ENCODE measurements around the gene POLR2I.
"Not testable (repeated sequence)": the region's sequence is repeated elsewhere in the genome, so short reads cannot be mapped to it uniquely, and the experiment has no call there.

POLR2I gene

GRCh38 chr19:36081894-36082293, 32.8 kb downstream of the POLR2I start:
- Histone ChIP-seq H3K4me3 (ENCODE audit: low read depth, low read length) (no peak overlapping the region), H3K27ac (ENCODE audit: low read depth, low read length) (no peak overlapping the region), H3K36me3 (ENCODE audit: insufficient read depth, low read length) (no peaks in the 10 kb centered on the region), H3K27me3 (ENCODE audit: insufficient read depth, low read length) (no peaks in the 10 kb centered on the region), H3K79me2 (ENCODE audit: control insufficient read depth, insufficient read depth, low read length, unreplicated experiment) (no peaks in the 10 kb centered on the region), H3K4me1 (ENCODE audit: control insufficient read depth, insufficient read depth, low read length, unreplicated experiment) (peaks cover 8% of the 10 kb centered on the region), H2AFZ (ENCODE audit: low read length, unreplicated experiment) (no peak overlapping the region)

GRCh38 chr19:36081385-36081784, 33.3 kb downstream of the POLR2I start:
- no peaks in the 10 kb centered on the region for H3K27me3 ChIP-seq (ENCODE audit: insufficient read depth, low read length)
- H3K79me2 ChIP-seq (ENCODE audit: control insufficient read depth, insufficient read depth, low read length, unreplicated experiment), result no peaks in the 10 kb centered on the region
- peaks cover 8% of the 10 kb centered on the region for H3K4me1 ChIP-seq (ENCODE audit: control insufficient read depth, insufficient read depth, low read length, unreplicated experiment)
- no peaks in the 10 kb centered on the region for H3K36me3 ChIP-seq (ENCODE audit: insufficient read depth, low read length)
- H3K4me3 ChIP-seq (ENCODE audit: low read depth, low read length), result no peak overlapping the region
- H2AFZ ChIP-seq (ENCODE audit: low read length, unreplicated experiment), result no peak overlapping the region
- H3K27ac ChIP-seq (ENCODE audit: low read depth, low read length), result no peak overlapping the region

- Histone ChIP-seq H3K27ac (ENCODE audit: low read depth, low read length) (no peak overlapping the region), H3K27me3 (ENCODE audit: insufficient read depth, low read length) (no peaks in the 10 kb centered on the region), H3K36me3 (ENCODE audit: insufficient read depth, low read length) (no peaks in the 10 kb centered on the region), H2AFZ (ENCODE audit: low read length, unreplicated experiment) (no peak overlapping the region), H3K4me1 (ENCODE audit: control insufficient read depth, insufficient read depth, low read length, unreplicated experiment) (peaks cover 8% of the 10 kb centered on the region), H3K79me2 (ENCODE audit: control insufficient read depth, insufficient read depth, low read length, unreplicated experiment) (no peaks in the 10 kb centered on the region), H3K4me3 (ENCODE audit: low read depth, low read length) (no peak overlapping the region)
These were observed 35.2 kb downstream of the POLR2I start for GRCh38 chr19:36079389-36079945.

- Histone ChIP-seq H3K4me3 (ENCODE audit: low read depth, low read length) (no peak overlapping the region), H3K4me1 (ENCODE audit: control insufficient read depth, insufficient read depth, low read length, unreplicated experiment) (no peaks in the 10 kb centered on the region), H2AFZ (ENCODE audit: low read length, unreplicated experiment) (no peak overlapping the region), H3K79me2 (ENCODE audit: control insufficient read depth, insufficient read depth, low read length, unreplicated experiment) (no peaks in the 10 kb centered on the region), H3K36me3 (ENCODE audit: insufficient read depth, low read length) (no peaks in the 10 kb centered on the region), H3K27me3 (ENCODE audit: insufficient read depth, low read length) (no peaks in the 10 kb centered on the region), H3K27ac (ENCODE audit: low read depth, low read length) (no peak overlapping the region)
These were observed 41.4 kb downstream of the POLR2I start for GRCh38 chr19:36073121-36073876.

GRCh38 chr19:36072081-36072480, 42.6 kb downstream of the POLR2I start:
- Histone ChIP-seq H3K4me3 (ENCODE audit: low read depth, low read length) (no peak overlapping the region), H3K36me3 (ENCODE audit: insufficient read depth, low read length) (no peaks in the 10 kb centered on the region), H3K27me3 (ENCODE audit: insufficient read depth, low read length) (no peaks in the 10 kb centered on the region), H3K27ac (ENCODE audit: low read depth, low read length) (no peak overlapping the region), H3K79me2 (ENCODE audit: control insufficient read depth, insufficient read depth, low read length, unreplicated experiment) (no peaks in the 10 kb centered on the region), H2AFZ (ENCODE audit: low read length, unreplicated experiment) (no peak overlapping the region), H3K4me1 (ENCODE audit: control insufficient read depth, insufficient read depth, low read length, unreplicated experiment) (no peaks in the 10 kb centered on the region)

- H3K27ac ChIP-seq (ENCODE audit: low read depth, low read length); H2AFZ ChIP-seq (ENCODE audit: low read length, unreplicated experiment); H3K4me3 ChIP-seq (ENCODE audit: low read depth, low read length); H3K36me3 ChIP-seq (ENCODE audit: insufficient read depth, low read length); H3K27me3 ChIP-seq (ENCODE audit: insufficient read depth, low read length); H3K79me2 ChIP-seq (ENCODE audit: control insufficient read depth, insufficient read depth, low read length, unreplicated experiment); H3K4me1 ChIP-seq (ENCODE audit: control insufficient read depth, insufficient read depth, low read length, unreplicated experiment): not testable (repeated sequence)
These were observed 45.7 kb downstream of the POLR2I start for GRCh38 chr19:36068810-36069499.

- H3K27ac ChIP-seq (ENCODE audit: low read depth, low read length), result no peak overlapping the region
- H3K27me3 ChIP-seq (ENCODE audit: insufficient read depth, low read length), result no peaks in the 10 kb centered on the region
These were observed 47.0 kb downstream of the POLR2I start for GRCh38 chr19:36067681-36068080.

GRCh38 chr19:36064826-36065225, 49.8 kb downstream of the POLR2I start:
- Histone ChIP-seq H3K4me1 (ENCODE audit: control insufficient read depth, insufficient read depth, low read length, unreplicated experiment) (no peaks in the 10 kb centered on the region), H3K36me3 (ENCODE audit: insufficient read depth, low read length) (no peaks in the 10 kb centered on the region), H3K4me3 (ENCODE audit: low read depth, low read length) (no peak overlapping the region), H3K27ac (ENCODE audit: low read depth, low read length) (no peak overlapping the region), H3K27me3 (ENCODE audit: insufficient read depth, low read length) (no peaks in the 10 kb centered on the region), H3K79me2 (ENCODE audit: control insufficient read depth, insufficient read depth, low read length, unreplicated experiment) (no peaks in the 10 kb centered on the region), H2AFZ (ENCODE audit: low read length, unreplicated experiment) (no peak overlapping the region)

More at GRCh38 chr19:36067681-36068080, 47.0 kb downstream of the POLR2I start:
- Histone ChIP-seq H3K36me3 (ENCODE audit: insufficient read depth, low read length) (no peaks in the 10 kb centered on the region), H2AFZ (ENCODE audit: low read length, unreplicated experiment) (no peak overlapping the region), H3K79me2 (ENCODE audit: control insufficient read depth, insufficient read depth, low read length, unreplicated experiment) (no peaks in the 10 kb centered on the region), H3K4me3 (ENCODE audit: low read depth, low read length) (no peak overlapping the region), H3K4me1 (ENCODE audit: control insufficient read depth, insufficient read depth, low read length, unreplicated experiment) (no peaks in the 10 kb centered on the region)
